ENCODE data around the gene PCBP3. TPM values are rescaled to one million over a fixed set of nuclear protein-coding genes. Genes with fewer than 3 reads are reported as not detected.
"Not testable (repeated sequence)": the region's sequence is repeated elsewhere in the genome, so short reads cannot be mapped to it uniquely, and the experiment has no call there.

PCBP3 gene
- total RNA-seq, 6 experiments from 2014 or later: not detected

- Mint-ChIP-seq H3K4me1 (ENCODE audit: low read depth) (no peaks in the 10 kb centered on the region), H3K36me3 (ENCODE audit: low read depth) (no peaks in the 10 kb centered on the region), H3K9me3 (no peaks in the 10 kb centered on the region), H3K27me3 (ENCODE audit: insufficient read depth) (peaks cover 43% of the 10 kb centered on the region), H3K4me3 (no peak overlapping the region), H3K27ac (no peak overlapping the region)
- no peak for TF ChIP-seq CTCF (IDR thresholded peaks at IDR 0.05)
- DNase-seq: no peak
Measured at GRCh38 chr21:45709173-45709572, 65.6 kb downstream of the PCBP3 start.

DNA sequence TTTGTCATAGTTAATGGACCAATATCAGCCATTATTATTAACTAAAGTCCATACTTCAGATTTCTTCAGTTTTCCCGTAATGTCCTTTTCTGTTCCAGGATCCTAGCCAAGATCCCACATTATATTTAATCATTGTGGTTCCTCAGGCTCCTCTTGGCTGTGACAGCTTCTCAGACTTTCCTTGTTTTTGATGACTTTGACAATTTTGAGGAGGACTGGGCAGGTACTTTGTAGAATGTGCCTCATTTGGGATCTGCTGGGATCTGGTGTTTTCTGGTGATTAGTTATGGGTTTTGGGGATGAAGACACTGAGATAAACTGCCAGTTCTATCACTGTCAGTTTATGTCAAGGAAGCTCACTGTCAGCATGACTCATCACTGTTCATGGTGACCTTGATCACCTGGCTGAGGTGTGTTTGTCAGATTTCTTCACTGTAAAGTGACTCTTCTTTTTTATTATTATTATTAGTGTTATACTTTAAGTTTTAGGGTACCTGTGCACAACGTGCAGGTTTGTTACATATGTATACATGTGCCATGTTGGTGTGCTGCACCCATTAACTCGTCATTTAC, 66.3 kb downstream of the PCBP3 start:
- Mint-ChIP-seq H3K27me3 (ENCODE audit: insufficient read depth) (peaks cover 42% of the 10 kb centered on the region), H3K9me3 (no peaks in the 10 kb centered on the region), H3K27ac (no peak overlapping the region), H3K4me1 (ENCODE audit: low read depth) (no peaks in the 10 kb centered on the region), H3K4me3 (no peak overlapping the region), H3K36me3 (ENCODE audit: low read depth) (no peaks in the 10 kb centered on the region)
- no peak for TF ChIP-seq CTCF (IDR thresholded peaks at IDR 0.05)
- no peak for DNase-seq

DNA sequence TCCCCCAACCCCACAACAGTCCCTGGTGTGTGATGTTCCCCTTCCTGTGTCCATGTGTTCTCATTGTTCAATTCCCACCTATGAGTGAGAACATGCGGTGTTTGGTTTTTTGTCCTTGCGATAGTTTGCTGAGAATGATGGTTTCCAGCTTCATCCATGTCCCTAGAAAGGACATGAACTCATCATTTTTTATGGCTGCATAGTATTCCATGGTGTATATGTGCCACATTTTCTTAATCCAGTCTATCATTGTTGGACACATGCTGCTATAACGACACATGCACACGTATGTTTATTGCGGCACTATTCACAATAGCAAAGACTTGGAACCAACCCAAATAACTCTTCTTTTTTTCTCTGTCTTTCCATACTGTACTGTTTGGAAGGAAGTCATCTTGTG, 66.8 kb downstream of the PCBP3 start:
- not testable (repeated sequence) for H3K4me1 Mint-ChIP-seq (ENCODE audit: low read depth); H3K9me3 Mint-ChIP-seq; H3K4me3 Mint-ChIP-seq; DNase-seq; H3K27ac Mint-ChIP-seq; H3K36me3 Mint-ChIP-seq (ENCODE audit: low read depth)
- H3K27me3 Mint-ChIP-seq (ENCODE audit: insufficient read depth): peaks cover 42% of the 10 kb centered on the region

DNA sequence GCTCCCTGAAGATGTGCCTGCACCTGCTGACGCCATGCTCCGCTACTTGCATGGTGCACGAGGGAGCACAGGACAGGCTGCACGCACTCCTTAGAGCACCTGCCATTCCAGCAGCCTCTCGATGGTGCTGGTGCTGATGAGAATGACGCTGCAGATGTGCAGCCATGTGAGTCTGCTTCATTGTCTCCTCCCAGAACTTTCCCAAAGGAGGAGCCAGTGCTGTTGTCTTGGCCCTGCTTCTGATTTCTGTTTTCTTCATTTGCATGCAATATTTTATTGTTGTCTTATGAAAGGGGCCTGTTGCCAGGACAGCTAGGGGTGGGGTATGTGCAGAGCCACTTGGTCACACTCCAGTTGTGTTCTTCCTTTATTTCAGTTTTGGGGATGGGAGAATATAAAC, 70.1 kb downstream of the PCBP3 start:
- Mint-ChIP-seq H3K4me1 (ENCODE audit: low read depth) (no peaks in the 10 kb centered on the region), H3K9me3 (no peaks in the 10 kb centered on the region), H3K4me3 (no peak overlapping the region), H3K27me3 (ENCODE audit: insufficient read depth) (peaks cover 27% of the 10 kb centered on the region), H3K36me3 (ENCODE audit: low read depth) (no peaks in the 10 kb centered on the region), H3K27ac (no peak overlapping the region)
- no peak for TF ChIP-seq CTCF (IDR thresholded peaks at IDR 0.05)
- no peak for DNase-seq

GRCh38 chr21:45715441-45715840, 71.9 kb downstream of the PCBP3 start:
- peaks cover 32% of the 10 kb centered on the region for H3K27me3 Mint-ChIP-seq (ENCODE audit: insufficient read depth)
- no peaks in the 10 kb centered on the region for H3K4me1 Mint-ChIP-seq (ENCODE audit: low read depth)
- TF ChIP-seq CTCF (IDR thresholded peaks at IDR 0.05): no peak
- H3K4me3 Mint-ChIP-seq: no peak overlapping the region
- no peak overlapping the region for H3K27ac Mint-ChIP-seq
- DNase-seq: no peak
- H3K36me3 Mint-ChIP-seq (ENCODE audit: low read depth): no peaks in the 10 kb centered on the region
- H3K9me3 Mint-ChIP-seq: no peaks in the 10 kb centered on the region

DNA sequence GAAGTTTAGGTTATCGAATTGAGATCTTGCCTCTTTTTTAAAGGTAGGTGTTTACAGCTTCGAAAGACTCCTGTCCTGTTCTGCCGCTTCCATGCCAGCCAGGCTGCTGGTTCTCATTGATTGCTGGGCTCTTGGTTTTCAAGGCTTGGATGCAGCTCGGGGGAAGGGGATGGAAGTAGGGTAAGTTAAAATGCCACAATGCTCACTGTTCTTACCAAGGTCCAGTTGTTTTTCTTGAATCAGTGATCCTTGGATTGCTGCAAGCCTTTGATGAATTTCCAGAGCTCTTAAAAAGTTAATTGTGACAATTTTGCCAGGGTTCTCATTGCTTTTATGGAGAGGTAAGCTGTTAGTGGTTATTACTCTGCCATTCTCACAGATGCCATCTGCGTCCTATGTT, 74.9 kb downstream of the PCBP3 start:
- no peak overlapping the region for H3K4me3 Mint-ChIP-seq
- H3K36me3 Mint-ChIP-seq (ENCODE audit: low read depth): no peaks in the 10 kb centered on the region
- H3K9me3 Mint-ChIP-seq: no peaks in the 10 kb centered on the region
- TF ChIP-seq CTCF (IDR thresholded peaks at IDR 0.05): no peak
- H3K4me1 Mint-ChIP-seq (ENCODE audit: low read depth): no peaks in the 10 kb centered on the region
- DNase-seq: no peak
- H3K27me3 Mint-ChIP-seq (ENCODE audit: insufficient read depth): peaks cover 28% of the 10 kb centered on the region
- no peak overlapping the region for H3K27ac Mint-ChIP-seq

Data from HFFc6 (cell line).